Glutamatergic neuron (in vitro differentiated cells): ENCODE data around the gene COL6A3. TPM values are rescaled to one million over a fixed set of nuclear protein-coding genes. Genes with fewer than 3 reads are reported as not detected.
"Not testable (repeated sequence)": the region's sequence is repeated elsewhere in the genome, so short reads cannot be mapped to it uniquely, and the experiment has no call there.

ENCODE experiments used
- DNase-seq: peaks from one replicate; pipeline ENCODE4 v3.0.0; 2022
- H3K27ac Mint-ChIP-seq: one replicate; pipeline ENCODE4 v1.8.0; 2020; ENCODE audit warnings: mild to moderate bottlenecking, mixed read lengths, inconsistent platforms; ENCODE audit not compliant: unreplicated experiment
- H3K27me3 Mint-ChIP-seq: one replicate; pipeline ENCODE4 v1.8.0; 2020; ENCODE audit warnings: mild to moderate bottlenecking, moderate library complexity, mixed read lengths, inconsistent platforms; ENCODE audit not compliant: unreplicated experiment
- H3K36me3 Mint-ChIP-seq: one replicate; pipeline ENCODE4 v1.8.0; 2020; ENCODE audit warnings: mild to moderate bottlenecking, mixed read lengths, inconsistent platforms; ENCODE audit not compliant: unreplicated experiment
- H3K4me1 Mint-ChIP-seq: one replicate; pipeline ENCODE4 v1.8.0; 2020; ENCODE audit warnings: mild to moderate bottlenecking, low read depth, mixed read lengths, inconsistent platforms; ENCODE audit not compliant: unreplicated experiment
- H3K4me3 Mint-ChIP-seq: one replicate; pipeline ENCODE4 v1.8.0; 2020; ENCODE audit warnings: mild to moderate bottlenecking, mixed read lengths, inconsistent platforms; ENCODE audit not compliant: unreplicated experiment
- H3K9me3 Mint-ChIP-seq: one replicate; pipeline ENCODE4 v1.8.0; 2020; ENCODE audit warnings: mild to moderate bottlenecking, moderate library complexity, mixed read lengths, inconsistent platforms; ENCODE audit not compliant: unreplicated experiment
- total RNA-seq: library from RNA; stranded (reverse); fragmentation: NEBNext Ultra II Directional; extraction: Animal tissue kit (Norgen Biotek cat#: 25700); gene quantifications from one replicate; pipeline ENCODE4 v1.2.1, GENCODE V29; 2021; ENCODE audit not compliant: unreplicated experiment
- TF ChIP-seq, protein P1 (sequence below): fragments of 200-600 bp; sonication (generic); IDR thresholded peaks from one replicate; pipeline ENCODE4 v1.5.0; 2021; ENCODE audit not compliant: partially characterized antibody, unreplicated experiment

The COL6A3 gene
- total RNA-seq, 1 donor from 2014 or later, result 0.07 TPM

DNA sequence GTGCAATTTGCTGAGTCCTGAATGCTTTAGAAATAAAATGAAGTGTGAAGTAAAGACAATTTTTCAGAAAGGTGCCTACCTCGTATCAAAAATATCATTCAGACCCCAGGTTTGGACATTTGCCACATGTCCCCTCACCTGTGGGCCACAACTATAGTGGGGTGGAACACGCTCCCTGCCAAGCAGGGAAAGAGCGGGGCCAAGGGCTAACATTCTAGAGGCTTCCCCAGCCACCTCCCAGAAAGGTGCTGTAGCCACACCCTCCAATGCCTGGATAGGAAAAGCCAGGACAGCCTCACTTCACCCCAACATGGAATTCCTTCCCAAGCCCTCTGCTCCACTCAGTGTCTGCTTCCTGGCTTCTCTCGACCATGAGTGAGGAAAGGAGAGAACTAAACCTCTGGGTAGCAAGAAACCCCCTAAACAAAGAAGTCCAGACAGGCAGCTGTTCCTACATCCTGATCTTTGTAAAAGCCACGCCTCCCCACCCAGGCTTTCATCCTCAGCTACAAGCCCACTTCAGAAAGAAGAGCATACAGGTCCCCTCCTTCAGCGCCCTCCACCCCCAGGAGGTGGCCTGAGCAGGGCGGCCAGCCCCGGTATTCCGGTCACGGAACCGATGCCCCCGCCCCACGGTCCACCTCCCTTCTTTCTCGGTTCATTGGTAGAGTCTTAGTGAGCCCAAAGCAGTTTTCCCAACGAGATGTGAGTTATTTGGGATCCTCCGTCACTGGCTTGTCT is 2.1 kb downstream of the COL6A3 start:
- H3K4me1 Mint-ChIP-seq, result no peaks in the 10 kb centered on the region
- TF ChIP-seq, protein P1, sequence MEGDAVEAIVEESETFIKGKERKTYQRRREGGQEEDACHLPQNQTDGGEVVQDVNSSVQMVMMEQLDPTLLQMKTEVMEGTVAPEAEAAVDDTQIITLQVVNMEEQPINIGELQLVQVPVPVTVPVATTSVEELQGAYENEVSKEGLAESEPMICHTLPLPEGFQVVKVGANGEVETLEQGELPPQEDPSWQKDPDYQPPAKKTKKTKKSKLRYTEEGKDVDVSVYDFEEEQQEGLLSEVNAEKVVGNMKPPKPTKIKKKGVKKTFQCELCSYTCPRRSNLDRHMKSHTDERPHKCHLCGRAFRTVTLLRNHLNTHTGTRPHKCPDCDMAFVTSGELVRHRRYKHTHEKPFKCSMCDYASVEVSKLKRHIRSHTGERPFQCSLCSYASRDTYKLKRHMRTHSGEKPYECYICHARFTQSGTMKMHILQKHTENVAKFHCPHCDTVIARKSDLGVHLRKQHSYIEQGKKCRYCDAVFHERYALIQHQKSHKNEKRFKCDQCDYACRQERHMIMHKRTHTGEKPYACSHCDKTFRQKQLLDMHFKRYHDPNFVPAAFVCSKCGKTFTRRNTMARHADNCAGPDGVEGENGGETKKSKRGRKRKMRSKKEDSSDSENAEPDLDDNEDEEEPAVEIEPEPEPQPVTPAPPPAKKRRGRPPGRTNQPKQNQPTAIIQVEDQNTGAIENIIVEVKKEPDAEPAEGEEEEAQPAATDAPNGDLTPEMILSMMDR, result no peak
- H3K9me3 Mint-ChIP-seq, result no peaks in the 10 kb centered on the region
- no peaks in the 10 kb centered on the region for H3K36me3 Mint-ChIP-seq
- H3K27me3 Mint-ChIP-seq, result peaks cover 2% of the 10 kb centered on the region
- H3K27ac Mint-ChIP-seq, result no peak overlapping the region
- no peak for DNase-seq
- H3K4me3 Mint-ChIP-seq, result no peak overlapping the region

DNA sequence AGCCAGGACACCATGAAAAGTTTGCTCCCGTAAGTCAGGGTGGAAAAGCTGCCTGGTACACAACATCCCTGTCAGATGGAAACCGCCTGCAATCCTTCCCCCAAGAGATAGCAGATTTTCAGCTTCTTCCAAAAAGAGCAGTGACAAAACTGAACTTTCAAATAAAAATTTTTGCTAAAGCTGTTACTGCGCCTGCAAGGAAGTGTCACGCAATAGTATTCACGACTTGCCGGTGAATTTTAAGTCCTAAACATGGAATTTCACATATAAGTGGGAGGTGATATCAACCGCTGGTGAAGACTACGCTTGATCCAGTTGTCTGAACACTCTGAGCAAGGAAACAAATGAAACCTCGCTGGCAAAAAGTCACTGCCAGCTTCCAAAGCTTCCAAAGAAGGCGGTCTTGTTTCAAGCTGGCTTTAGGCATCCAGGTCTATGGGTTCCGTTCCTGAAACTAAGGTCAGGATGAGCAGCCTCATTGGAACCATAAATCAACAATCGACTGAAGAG is 2.8 kb downstream of the COL6A3 start:
- H3K9me3 Mint-ChIP-seq, result no peaks in the 10 kb centered on the region
- H3K4me1 Mint-ChIP-seq, result no peaks in the 10 kb centered on the region
- no peak overlapping the region for H3K27ac Mint-ChIP-seq
- TF ChIP-seq, protein P1, result no peak
- H3K36me3 Mint-ChIP-seq, result no peaks in the 10 kb centered on the region
- DNase-seq, result no peak
- no peaks in the 10 kb centered on the region for H3K27me3 Mint-ChIP-seq
- H3K4me3 Mint-ChIP-seq, result no peak overlapping the region

DNA sequence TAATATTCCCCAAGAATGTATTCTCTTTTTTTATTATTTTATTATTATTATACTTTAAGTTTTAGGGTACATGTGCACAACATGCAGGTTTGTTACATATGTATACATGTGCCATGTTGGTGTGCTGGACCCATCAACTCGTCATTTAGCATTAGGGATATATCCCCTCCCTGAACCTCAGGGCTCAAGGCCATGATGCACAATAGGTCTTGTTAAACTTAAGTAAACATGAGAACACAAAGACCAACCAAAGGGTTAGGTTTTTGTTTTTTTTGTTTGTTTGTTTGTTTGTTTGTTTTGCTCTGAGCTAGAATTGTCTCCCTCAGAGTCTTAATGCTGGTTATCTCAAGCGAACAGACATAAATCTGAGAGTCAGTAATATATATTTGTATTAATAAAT is 4.7 kb downstream of the COL6A3 start:
- H3K36me3 Mint-ChIP-seq, H3K4me1 Mint-ChIP-seq: not testable (repeated sequence)

DNA sequence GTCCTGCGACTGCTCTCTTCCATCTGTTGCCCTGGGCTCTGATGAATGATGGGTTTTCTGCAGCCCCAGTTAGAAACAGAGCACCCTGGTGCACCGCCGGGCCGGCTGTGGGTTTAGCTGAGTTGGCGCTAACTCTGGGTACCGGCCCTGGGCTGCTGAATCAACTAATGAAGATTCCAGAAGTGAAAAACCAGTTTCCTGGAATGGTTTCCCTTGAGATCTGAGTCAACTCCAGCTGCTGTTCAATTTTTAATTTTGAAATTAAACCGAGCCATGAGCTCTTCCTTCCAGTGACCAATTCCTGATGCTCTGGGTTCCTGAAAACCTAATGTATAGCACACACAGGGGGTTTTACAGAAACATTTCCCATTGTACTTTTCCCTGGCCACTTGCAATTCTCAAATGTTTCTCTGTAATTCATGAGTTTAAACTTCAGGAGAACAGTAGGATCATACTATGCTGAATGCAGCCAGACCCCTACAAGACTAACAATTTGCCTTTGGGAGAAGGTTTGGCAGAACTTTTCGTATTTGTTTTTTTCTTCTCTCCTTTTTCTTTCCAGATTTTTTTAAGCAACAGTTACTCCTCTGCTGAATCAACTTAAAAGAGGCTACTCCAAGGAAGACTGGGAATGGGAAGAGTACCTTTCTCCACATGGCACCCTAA is 5.5 kb downstream of the COL6A3 start:
- DNase-seq, result no peak
- Mint-ChIP-seq H3K9me3 (peaks cover 3% of the 10 kb centered on the region), H3K36me3 (no peaks in the 10 kb centered on the region), H3K4me1 (peaks cover 1% of the 10 kb centered on the region), H3K4me3 (no peak overlapping the region), H3K27me3 (no peaks in the 10 kb centered on the region), H3K27ac (no peak overlapping the region)
- TF ChIP-seq, protein P1, result no peak

More for the DNA sequence above, 4.7 kb downstream of the COL6A3 start:
- not testable (repeated sequence) for DNase-seq, H3K27ac Mint-ChIP-seq, H3K4me3 Mint-ChIP-seq, H3K27me3 Mint-ChIP-seq, H3K9me3 Mint-ChIP-seq

DNA sequence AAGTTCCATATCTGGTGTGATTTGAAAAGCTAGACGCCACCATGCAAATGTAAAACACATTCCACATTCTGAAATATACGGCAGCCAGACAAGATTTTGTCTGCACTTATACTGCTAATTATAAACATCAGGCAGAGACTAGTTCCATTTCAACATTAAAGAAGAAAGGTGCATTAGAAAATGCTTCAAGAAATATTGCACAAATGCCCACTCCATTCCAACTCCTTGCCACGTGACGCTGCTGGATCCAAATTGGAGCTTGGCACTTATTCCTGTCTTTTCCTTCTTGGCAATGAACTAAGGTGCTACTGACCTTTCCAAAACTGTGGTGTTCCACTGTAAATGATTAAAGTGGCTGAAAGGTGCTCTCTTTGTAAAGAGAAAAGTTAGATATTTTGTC is 6.3 kb downstream of the COL6A3 start:
- TF ChIP-seq, protein P1, result no peak
- Mint-ChIP-seq H3K27me3 (no peaks in the 10 kb centered on the region), H3K9me3 (peaks cover 3% of the 10 kb centered on the region), H3K36me3 (no peaks in the 10 kb centered on the region), H3K4me1 (peaks cover 1% of the 10 kb centered on the region), H3K27ac (no peak overlapping the region), H3K4me3 (no peak overlapping the region)
- DNase-seq, result no peak
